ENCODE data around the gene KRTAP10-1. TPM values are rescaled to one million over a fixed set of nuclear protein-coding genes. Genes with fewer than 3 reads are reported as not detected.
A peak's percentile ranks its signal among the peaks of the same experiment; 100 is the strongest.
"Not testable (repeated sequence)": the region's sequence is repeated elsewhere in the genome, so short reads cannot be mapped to it uniquely, and the experiment has no call there.

The KRTAP10-1 gene
- total and polyA plus RNA-seq, 8 donors = not detected

GRCh38 chr21:44564886-44565598 lies 25.0 kb upstream of the KRTAP10-1 start:
- H3K27me3 ChIP-seq = no peaks in the 10 kb centered on the region
- no peak for DNase-seq
- no peak overlapping the region for H3K4me3 ChIP-seq
- 0 to 44% methylated on average over 1 of the region's 1 CpG for WGBS, 2 donors
- TF ChIP-seq CTCF (IDR thresholded peaks at IDR 0.05) = no peak
- intact Hi-C loops (cut with DNase I) = no loop called here
- no peak overlapping the region for H3K27ac ChIP-seq
- no peaks in the 10 kb centered on the region for H3K36me3 ChIP-seq
- H3K4me1 ChIP-seq = no peaks in the 10 kb centered on the region
- ATAC-seq = no peak
- no peak for FAIRE-seq
- no peaks in the 10 kb centered on the region for H3K9me3 ChIP-seq

GRCh38 chr21:44564099-44564498 lies 24.1 kb upstream of the KRTAP10-1 start:
- no peaks in the 10 kb centered on the region for H3K36me3 ChIP-seq
- no peak for DNase-seq
- ATAC-seq = no peak
- 43 to 57% methylated on average over 1 of the region's 1 CpG for WGBS, 2 donors
- no peak for TF ChIP-seq CTCF (IDR thresholded peaks at IDR 0.05)
- no peak for FAIRE-seq
- no peak overlapping the region for H3K4me3 ChIP-seq
- no peaks in the 10 kb centered on the region for H3K4me1 ChIP-seq
- no peak overlapping the region for H3K27ac ChIP-seq
- no peaks in the 10 kb centered on the region for H3K27me3 ChIP-seq
- intact Hi-C loops (cut with DNase I) = no loop called here
- no peaks in the 10 kb centered on the region for H3K9me3 ChIP-seq

DNA sequence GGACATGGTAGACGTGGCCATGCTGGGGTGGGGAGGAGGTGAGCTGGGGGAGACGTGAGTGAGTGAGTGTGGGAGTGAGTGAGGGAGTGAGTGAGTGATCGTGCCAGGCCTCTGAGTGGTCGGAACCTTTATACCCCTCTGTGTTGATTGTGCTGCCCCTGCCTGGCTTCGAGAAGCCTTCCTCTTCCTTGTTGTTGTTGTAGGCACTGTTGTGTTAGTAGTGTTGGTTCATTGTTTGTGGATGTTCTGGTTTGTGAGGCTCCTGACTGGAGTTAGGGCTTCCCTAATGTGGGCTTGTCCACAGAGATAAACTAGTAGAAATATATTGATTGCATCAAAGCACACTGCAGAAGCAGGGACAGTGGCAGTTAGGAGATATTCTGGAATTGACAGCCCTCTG lies 18.7 kb upstream of the KRTAP10-1 start, which contains the start of gene KRTAP10-3:
TSS of gene KRTAP10-3 (minus strand) at position 101 of the 400 bp plus-strand sequence. CDS start at position 21, 80 bp downstream.
- H3K27me3 ChIP-seq = peaks cover 0 to 15% (median 0%) of the 10 kb centered on the region in 4 donors
- no peak for FAIRE-seq
- H3K9me3 ChIP-seq = no peaks in the 10 kb centered on the region
- no peak for DNase-seq
- H3K4me3 ChIP-seq = no peak within 1 kb of the TSS
- no peak for TF ChIP-seq CTCF (IDR thresholded peaks at IDR 0.05)
- intact Hi-C loops (cut with DNase I) = no loop called here
- no peaks in the 10 kb centered on the region for H3K36me3 ChIP-seq
- no peaks in the 10 kb centered on the region for H3K4me1 ChIP-seq
- WGBS, 2 donors = 53 to 59% methylated on average over 5 of the region's 5 CpGs
- H3K27ac ChIP-seq = no peak within 1 kb of the TSS
- no peak for ATAC-seq

DNA sequence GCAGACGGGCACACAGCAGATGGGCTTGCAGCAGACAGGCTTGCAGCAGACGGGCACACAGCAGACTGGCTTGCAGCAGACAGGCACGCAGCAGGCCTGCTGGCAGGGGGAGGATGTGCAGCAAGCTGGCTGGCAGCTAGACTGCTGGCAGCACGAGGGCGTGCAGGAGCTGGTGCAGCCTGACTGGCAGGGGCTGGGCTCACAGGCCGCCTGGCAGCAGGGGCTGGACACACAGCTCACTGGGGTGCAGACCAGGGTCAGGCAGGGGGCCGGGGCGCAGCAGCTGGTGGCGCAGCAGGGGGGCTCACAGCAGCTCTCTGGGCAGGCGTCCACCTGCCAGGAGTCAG lies 18.3 kb upstream of the KRTAP10-1 start:
- H3K4me1 ChIP-seq; intact Hi-C loops (cut with DNase I); FAIRE-seq; H3K27ac ChIP-seq; ATAC-seq; H3K4me3 ChIP-seq; H3K9me3 ChIP-seq; H3K36me3 ChIP-seq: not testable (repeated sequence)
- peaks cover 0 to 15% (median 0%) of the 10 kb centered on the region in 4 donors for H3K27me3 ChIP-seq
- 51 to 70% methylated on average over 6 to 10 of the region's 10 CpGs for WGBS, 2 donors
- DNase-seq = peak in 1 of 6 donors; percentile 38

DNA sequence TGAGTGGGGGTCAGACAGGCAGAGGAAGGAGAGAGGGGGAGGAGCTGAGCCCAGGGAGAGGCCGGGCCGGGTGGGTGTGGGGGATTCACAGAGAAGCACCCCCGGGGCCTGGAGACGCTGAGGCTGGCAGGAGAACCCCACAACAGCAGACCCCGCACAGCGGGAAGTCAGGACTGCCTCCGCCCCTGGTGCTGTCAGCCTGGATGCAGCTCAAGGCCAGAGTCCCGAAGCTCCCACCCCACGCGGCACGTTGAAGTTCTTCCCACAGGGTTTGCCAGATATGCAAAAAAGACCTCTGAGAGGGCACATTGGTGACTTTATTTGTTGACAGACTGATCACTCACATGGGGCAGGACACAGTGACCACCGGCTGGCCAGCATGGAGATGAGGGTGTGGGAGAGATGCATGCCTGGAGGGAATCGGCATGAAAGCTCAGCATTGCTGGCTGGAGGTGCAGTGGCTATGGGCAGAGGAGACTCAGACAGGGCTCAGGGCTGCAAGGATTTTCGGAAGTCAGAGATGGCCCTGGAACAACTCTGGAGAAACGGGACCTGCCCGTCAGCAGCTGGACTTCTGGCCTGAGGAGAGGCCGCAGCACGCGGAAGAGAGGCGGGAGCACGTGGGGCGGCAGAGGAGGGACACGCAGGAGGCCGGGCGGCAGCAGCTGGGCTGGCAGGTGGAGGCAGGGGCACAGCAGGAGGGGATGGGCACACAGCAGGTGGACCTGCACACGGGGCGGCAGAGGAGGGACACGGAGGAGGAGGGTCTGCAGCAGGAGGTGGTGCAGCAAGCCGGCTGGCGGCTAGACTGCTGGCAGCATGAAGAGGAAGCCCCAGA lies 17.7 kb upstream of the KRTAP10-1 start:
- no peak overlapping the region for H3K27ac ChIP-seq
- H3K27me3 ChIP-seq = peaks cover 0 to 15% (median 0%) of the 10 kb centered on the region in 4 donors
- no peaks in the 10 kb centered on the region for H3K36me3 ChIP-seq
- DNase-seq (peak in 1 of 6 donors; percentile 57), ATAC-seq (no peak), FAIRE-seq (no peak)
- no peak overlapping the region for H3K4me3 ChIP-seq
- intact Hi-C loops (cut with DNase I) = no loop called here
- H3K4me1 ChIP-seq = no peaks in the 10 kb centered on the region
- WGBS, 2 donors = 29 to 39% methylated on average over 30 of the region's 30 CpGs
- no peak for TF ChIP-seq CTCF (IDR thresholded peaks at IDR 0.05)
- H3K9me3 ChIP-seq = no peaks in the 10 kb centered on the region

Data from pancreas (tissue), 10 donors.